SK-N-SH (cell line): ENCODE data around the gene GTF2A1L. TPM values are rescaled to one million over a fixed set of nuclear protein-coding genes. Genes with fewer than 3 reads are reported as not detected.
"Not testable (repeated sequence)": the region's sequence is repeated elsewhere in the genome, so short reads cannot be mapped to it uniquely, and the experiment has no call there.

Source experiments
- CTCF ChIA-PET: fragments of 300-600, 350-600 bp; formaldehyde crosslinking; extraction: SDS; loops from one replicate; lab custom pipeline; 2021; lab: Yijun Ruan, JAX
- POLR2A ChIA-PET: fragments of 350-600 bp; sonication (Branson Sonifier 250); formaldehyde crosslinking; extraction: SDS; loops from one replicate; lab custom pipeline; 2020; ENCODE audit warnings: antibody characterized with exemption, inconsistent platforms; lab: Yijun Ruan, JAX
- DNase-seq: peaks from one replicate; pipeline ENCODE4 v3.0.0; 2012
- H2AFZ ChIP-seq: fragments of 200-600 bp; sonication (generic); 2 replicates; pipeline ENCODE4 v1.8.1; 2016; ENCODE audit warnings: antibody characterized with exemption, mild to moderate bottlenecking, low read depth
- H3F3A ChIP-seq: fragments of 200-600 bp; sonication (generic); replicated peaks from 2 replicates; pipeline ENCODE3; 2016; ENCODE audit warnings: antibody characterized with exemption, mild to moderate bottlenecking; ENCODE audit not compliant: insufficient read depth
- H3K27ac ChIP-seq, 2 experiments: fragments of 200-500 bp in 1 of 2; fragments of 200-600 bp in 1 of 2; sonication (Bioruptor generic) in 1 of 2; sonication (generic), shearing (Covaris generic) in 1 of 2; 2 replicates each; pipeline versions ENCODE4 v1.5.1 to v1.6.1; 2014 to 2016; ENCODE audit warnings: low read depth in 2 of 2, inconsistent platforms in 1 of 2, low read length in 1 of 2, mild to moderate bottlenecking in 1 of 2, mixed read lengths in 1 of 2
- H3K27me3 ChIP-seq: fragments of 200-600 bp; sonication (generic), shearing (Covaris generic); 2 replicates; pipeline ENCODE4 v1.6.1; 2016; ENCODE audit warnings: mixed run types; ENCODE audit not compliant: insufficient read depth
- H3K36me3 ChIP-seq, 2 experiments: fragments of 200-500 bp in 1 of 2; fragments of 200-600 bp in 1 of 2; sonication (Bioruptor generic) in 1 of 2; sonication (generic) in 1 of 2; replicated peaks in 1 of 2; 2 replicates each; pipeline versions ENCODE3 to v1.5.1; 2014 to 2016; ENCODE audit warnings: low read length in 1 of 2, mild to moderate bottlenecking in 1 of 2; ENCODE audit not compliant: insufficient read depth in 2 of 2, control insufficient read depth in 1 of 2
- H3K4me1 ChIP-seq, 2 experiments: fragments of 200-500 bp in 1 of 2; fragments of 200-600 bp in 1 of 2; sonication (Bioruptor generic) in 1 of 2; sonication (generic), shearing (Covaris generic) in 1 of 2; 2 replicates each; pipeline versions ENCODE4 v1.5.1 to v1.6.1; 2014 to 2016; ENCODE audit warnings: low read depth in 1 of 2, low read length in 1 of 2, mixed run types in 1 of 2; ENCODE audit not compliant: insufficient read depth in 2 of 2, control insufficient read depth in 1 of 2
- H3K4me2 ChIP-seq: fragments of 200-600 bp; sonication (generic), shearing (Covaris generic); 2 replicates; pipeline ENCODE4 v1.6.1; 2017; ENCODE audit warnings: mixed run types
- H3K4me3 ChIP-seq, 2 experiments: fragments of 200-500 bp in 1 of 2; fragments of 200-600 bp in 1 of 2; sonication (Bioruptor generic) in 1 of 2; sonication (generic), shearing (Covaris generic) in 1 of 2; 2 replicates each; pipeline versions ENCODE4 v1.5.1 to v1.8.1; 2014 to 2016; ENCODE audit warnings: low read depth in 2 of 2, inconsistent platforms in 1 of 2, low read length in 1 of 2, mild to moderate bottlenecking in 1 of 2, mixed read lengths in 1 of 2, moderate library complexity in 1 of 2
- H3K79me2 ChIP-seq: fragments of 200-600 bp; sonication (generic); 2 replicates; pipeline ENCODE4 v1.8.1; 2017; ENCODE audit warnings: mild to moderate bottlenecking; ENCODE audit not compliant: insufficient read depth
- H3K9ac ChIP-seq: fragments of 200-600 bp; sonication (generic); 2 replicates; pipeline ENCODE4 v1.6.1; 2017; ENCODE audit warnings: mixed run types
- H3K9me2 ChIP-seq: fragments of 200-600 bp; sonication (generic); 2 replicates; pipeline ENCODE4 v1.6.1; 2017; ENCODE audit warnings: mixed run types
- H3K9me3 ChIP-seq: fragments of 200-600 bp; sonication (generic); 2 replicates; pipeline ENCODE4 v1.6.1; 2017; ENCODE audit warnings: mixed run types, mild to moderate bottlenecking, moderate library complexity
- H4K20me1 ChIP-seq: fragments of 200-600 bp; sonication (generic); 2 replicates; pipeline ENCODE4 v1.6.1; 2017; ENCODE audit warnings: mild to moderate bottlenecking, mixed run types; ENCODE audit not compliant: insufficient read depth
- EP300 ChIP-seq, 2 experiments: IDR thresholded peaks; 2 replicates each; pipeline versions ENCODE4 v1.4.0 to v1.6.1; 2012; ENCODE audit warnings: borderline replicate concordance in 1 of 2, low read depth in 1 of 2, low read length in 1 of 2
- GATA2 ChIP-seq: sonication (generic); formaldehyde crosslinking; IDR thresholded peaks from 2 replicates; pipeline ENCODE4 v1.5.0; 2020; ENCODE audit warnings: mild to moderate bottlenecking, missing genetic modification reagents
- IRF3 ChIP-seq: fragments of 150-350 bp; IDR thresholded peaks from 2 replicates; pipeline ENCODE4 v1.6.1; 2016; ENCODE audit warnings: mild to moderate bottlenecking, low read depth, low read length
- MAX ChIP-seq: IDR thresholded peaks from 2 replicates; pipeline ENCODE4 v1.4.0; 2012; ENCODE audit warnings: low read depth
- NRF1 ChIP-seq: IDR thresholded peaks from 2 replicates; pipeline ENCODE4 v1.6.1; 2012; ENCODE audit warnings: low read depth, mild to moderate bottlenecking, low read length
- RXRA ChIP-seq: IDR thresholded peaks from 2 replicates; pipeline ENCODE4 v1.4.0; 2012; ENCODE audit warnings: low read depth, mild to moderate bottlenecking, borderline replicate concordance
- USF1 ChIP-seq: IDR thresholded peaks from 2 replicates; pipeline ENCODE4 v1.4.0; 2012; ENCODE audit warnings: low read depth, borderline replicate concordance
- WGBS: methylation state at CpG from one replicate; pipeline ENCODE4 v1.1.6; 2017; ENCODE audit warnings: low lambda C conversion rate; 5-methylcytosine and 5-hydroxymethylcytosine counted together
- polyA plus RNA-seq, 3 experiments: library from polyadenylated mRNA; depleted of rRNA; stranded (reverse); fragments of >200 nt; gene quantifications; 2 replicates each; pipeline ENCODE4 v1.2.3, GENCODE V29; 2012

Gene GTF2A1L
- polyA plus RNA-seq, 1 of the 3 experiments (the other 2 are of a cell fraction) = 0.36 TPM

GRCh38 chr2:48699348-48699930, 81.8 kb downstream of the GTF2A1L start:
- no peaks in the 10 kb centered on the region for H3K27me3 ChIP-seq
- no peaks in the 10 kb centered on the region for H3F3A ChIP-seq
- ChIA-PET CTCF (no interaction called here), POLR2A (no interaction called here)
- no peaks in the 10 kb centered on the region for H3K79me2 ChIP-seq
- no peak overlapping the region for H2AFZ ChIP-seq
- WGBS = 36% methylated on average over 2 of the region's 2 CpGs
- no peak overlapping the region for H3K4me3 ChIP-seq
- no peak overlapping the region for H3K27ac ChIP-seq
- no peaks in the 10 kb centered on the region for H3K36me3 ChIP-seq
- no peaks in the 10 kb centered on the region for H3K9me2 ChIP-seq
- TF ChIP-seq GATA2 (no peak), NRF1 (no peak), USF1 (no peak), RXRA (no peak)
- H4K20me1 ChIP-seq = no peaks in the 10 kb centered on the region
- H3K9ac ChIP-seq = no peak overlapping the region
- DNase-seq = no peak
- no peak overlapping the region for H3K4me2 ChIP-seq
- no peaks in the 10 kb centered on the region for H3K4me1 ChIP-seq
- H3K9me3 ChIP-seq = no peaks in the 10 kb centered on the region

DNA sequence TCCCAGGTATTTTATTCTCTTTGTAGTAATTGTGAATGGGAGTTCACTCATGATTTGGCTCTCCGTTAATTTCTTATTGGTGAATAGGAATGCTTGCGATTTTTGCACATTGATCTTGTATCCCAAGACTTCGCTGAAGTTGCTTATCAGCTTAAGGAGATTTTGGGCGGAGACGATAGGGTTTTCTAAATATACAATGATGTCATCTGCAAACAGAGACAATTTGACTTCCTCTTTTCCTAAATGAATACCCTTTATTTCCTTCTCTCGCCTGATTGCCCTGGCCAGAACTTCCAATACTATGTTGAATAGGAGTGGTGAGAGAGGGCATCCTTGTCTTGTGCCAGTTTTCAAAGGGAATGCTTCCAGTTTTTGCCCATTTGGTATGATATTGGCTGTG, 86.0 kb downstream of the GTF2A1L start:
- H3K4me2 ChIP-seq, H3K9me2 ChIP-seq, H3F3A ChIP-seq, H3K27me3 ChIP-seq, H3K4me1 ChIP-seq, H2AFZ ChIP-seq, DNase-seq, H3K4me3 ChIP-seq, H3K79me2 ChIP-seq, CTCF ChIA-PET, H3K27ac ChIP-seq, H3K9ac ChIP-seq, POLR2A ChIA-PET, H4K20me1 ChIP-seq, H3K36me3 ChIP-seq, H3K9me3 ChIP-seq: not testable (repeated sequence)
- WGBS = 67% methylated on average over 6 of the region's 6 CpGs

GRCh38 chr2:48707466-48707865, 89.8 kb downstream of the GTF2A1L start:
- H3K4me1 ChIP-seq = no peaks in the 10 kb centered on the region
- H3K9me2 ChIP-seq = no peaks in the 10 kb centered on the region
- no peak overlapping the region for H3K4me3 ChIP-seq
- CTCF ChIA-PET = interaction anchor here (0.9 to 1.3 kb wide), 2 partner anchors 10 to 60 kb away, joined by 3 read pairs; no protein-coding TSS in a partner anchor
- WGBS = 20% methylated on average over 2 of the region's 6 CpGs
- H3K36me3 ChIP-seq = no peaks in the 10 kb centered on the region
- no peaks in the 10 kb centered on the region for H3K79me2 ChIP-seq
- no peak overlapping the region for H3K27ac ChIP-seq
- no peaks in the 10 kb centered on the region for H3K9me3 ChIP-seq
- no peak overlapping the region for H3K4me2 ChIP-seq
- H2AFZ ChIP-seq = no peak overlapping the region
- H3K9ac ChIP-seq = no peak overlapping the region
- no peaks in the 10 kb centered on the region for H3F3A ChIP-seq
- POLR2A ChIA-PET = no interaction called here
- H3K27me3 ChIP-seq = no peaks in the 10 kb centered on the region
- H4K20me1 ChIP-seq = no peaks in the 10 kb centered on the region
- TF ChIP-seq IRF3 = no peak
- no peak for TF ChIP-seq EP300 (IDR thresholded peaks at IDR 0.05; ENCODE audit: borderline replicate concordance in 1 of 2, low read depth in 1 of 2, low read length in 1 of 2)
- no peak for TF ChIP-seq MAX
- DNase-seq = no peak
